Neural cell (in vitro differentiated cells): ENCODE data around the gene CBR3. TPM values are rescaled to one million over a fixed set of nuclear protein-coding genes. Genes with fewer than 3 reads are reported as not detected.

Experiments used
- H2AFZ ChIP-seq: fragments of 200-600, 300-800 bp; sonication (generic), shearing (Covaris generic); 2 replicates; pipeline ENCODE4 v1.6.0; 2014; ENCODE audit warnings: low read depth, mild to moderate bottlenecking, antibody characterized with exemption, low read length, moderate library complexity
- H3F3A ChIP-seq: fragments of 200-600 bp; shearing (Covaris generic); 2 replicates; pipeline ENCODE4 v1.6.1; 2016; ENCODE audit warnings: mild to moderate bottlenecking, moderate library complexity, mixed read lengths, antibody characterized with exemption, low read length; ENCODE audit not compliant: insufficient read depth, poor library complexity, severe bottlenecking
- H3K27ac ChIP-seq: fragments of 200-600, 300-800 bp; sonication (generic), shearing (Covaris generic); 2 replicates; pipeline ENCODE4 v1.5.1; 2014; ENCODE audit warnings: mild to moderate bottlenecking, low read length, moderate library complexity
- H3K27me3 ChIP-seq: fragments of 300-800, 200-600 bp; sonication (generic), shearing (Covaris generic); 2 replicates; pipeline ENCODE4 v1.6.0; 2014; ENCODE audit warnings: mild to moderate bottlenecking, low read depth, low read length, moderate library complexity; ENCODE audit not compliant: insufficient read depth
- H3K36me3 ChIP-seq: fragments of 300-800, 200-600 bp; sonication (generic), shearing (Covaris generic); 2 replicates; pipeline ENCODE4 v1.5.1; 2014; ENCODE audit warnings: mild to moderate bottlenecking, antibody characterized with exemption, low read length, moderate library complexity; ENCODE audit not compliant: insufficient read depth
- H3K4me2 ChIP-seq: fragments of 300-800, 200-600 bp; sonication (generic), shearing (Covaris generic); 2 replicates; pipeline ENCODE4 v1.6.0; 2014; ENCODE audit warnings: mild to moderate bottlenecking, low read length
- H3K4me3 ChIP-seq: fragments of 300-800, 200-600 bp; sonication (generic), shearing (Covaris generic); 2 replicates; pipeline ENCODE4 v1.5.1; 2014; ENCODE audit warnings: mild to moderate bottlenecking, low read length, moderate library complexity
- H3K79me2 ChIP-seq: fragments of 200-600 bp; shearing (Covaris generic); replicated peaks from 2 replicates; pipeline ENCODE4 v1.6.0; 2014; ENCODE audit warnings: mild to moderate bottlenecking, low read length, moderate library complexity; ENCODE audit not compliant: insufficient read depth
- H3K9ac ChIP-seq: fragments of 300-800, 200-600 bp; sonication (generic), shearing (Covaris generic); 2 replicates; pipeline ENCODE4 v1.6.1; 2016; ENCODE audit warnings: mild to moderate bottlenecking, low read length, mixed read lengths
- H3K9me2 ChIP-seq: fragments of 200-600 bp; shearing (Covaris generic); 2 replicates; pipeline ENCODE4 v1.6.1; 2016; ENCODE audit warnings: mild to moderate bottlenecking, low read length, mixed read lengths; ENCODE audit not compliant: insufficient read depth
- H3K9me3 ChIP-seq: fragments of 200-600, 300-800 bp; sonication (generic), shearing (Covaris generic); 2 replicates; pipeline ENCODE4 v1.6.1; 2016; ENCODE audit warnings: mild to moderate bottlenecking, mixed run types, low read length, moderate library complexity, mixed read lengths
- H4K20me1 ChIP-seq: fragments of 200-600 bp; shearing (Covaris generic); 2 replicates; pipeline ENCODE4 v1.6.1; 2016; ENCODE audit warnings: mild to moderate bottlenecking, mixed run types; ENCODE audit not compliant: insufficient read depth
- CTCF ChIP-seq: fragments of 450-650 bp; IDR thresholded peaks from 2 replicates; pipeline ENCODE4 v1.5.1; 2014; ENCODE audit warnings: antibody characterized with exemption, mild to moderate bottlenecking, moderate library complexity; ENCODE audit not compliant: poor library complexity, severe bottlenecking
- EP300 ChIP-seq: fragments of 450-650 bp; conservative IDR thresholded peaks from 2 replicates; pipeline ENCODE4 v1.6.1; 2014; ENCODE audit warnings: antibody characterized with exemption, mild to moderate bottlenecking, moderate library complexity; ENCODE audit not compliant: poor library complexity, severe bottlenecking
- EZH2 ChIP-seq: fragments of 200-600, 300-800 bp; shearing (Covaris generic), sonication (generic); IDR thresholded peaks from 2 replicates; pipeline ENCODE4 v1.6.1; 2014; ENCODE audit warnings: antibody characterized with exemption, low read length, borderline replicate concordance, mild to moderate bottlenecking; ENCODE audit not compliant: insufficient read depth, poor library complexity, severe bottlenecking
- MXI1 ChIP-seq: fragments of 450-650 bp; conservative IDR thresholded peaks from 2 replicates; pipeline ENCODE4 v1.6.1; 2014; ENCODE audit warnings: antibody characterized with exemption, mild to moderate bottlenecking; ENCODE audit not compliant: poor library complexity, severe bottlenecking
- POLR2AphosphoS5 ChIP-seq: IDR thresholded peaks from 2 replicates; pipeline ENCODE4 v1.6.1; 2012
- RAD21 ChIP-seq: fragments of 450-650 bp; conservative IDR thresholded peaks from 2 replicates; pipeline ENCODE4 v1.6.1; 2014; ENCODE audit warnings: antibody characterized with exemption, mild to moderate bottlenecking, moderate library complexity
- SMC3 ChIP-seq: fragments of 450-650 bp; conservative IDR thresholded peaks from 2 replicates; pipeline ENCODE4 v1.6.1; 2014; ENCODE audit warnings: antibody characterized with exemption, mild to moderate bottlenecking, moderate library complexity; ENCODE audit not compliant: poor library complexity
- TAF1 ChIP-seq: IDR thresholded peaks from 2 replicates; pipeline ENCODE4 v1.6.1; 2012; ENCODE audit warnings: low read depth
- polyA plus RNA-seq: library from polyadenylated mRNA; depleted of rRNA; stranded (reverse); fragments of >200 nt; gene quantifications from 2 replicates; pipeline ENCODE4 v1.2.3, GENCODE V29; 2014
- TF ChIP-seq, protein P1 (sequence below): IDR thresholded peaks from 2 replicates; pipeline ENCODE4 v1.6.1; 2012; ENCODE audit warnings: borderline replicate concordance

CBR3 gene
- polyA plus RNA-seq, 1 donor from 2014 or later = not detected

DNA sequence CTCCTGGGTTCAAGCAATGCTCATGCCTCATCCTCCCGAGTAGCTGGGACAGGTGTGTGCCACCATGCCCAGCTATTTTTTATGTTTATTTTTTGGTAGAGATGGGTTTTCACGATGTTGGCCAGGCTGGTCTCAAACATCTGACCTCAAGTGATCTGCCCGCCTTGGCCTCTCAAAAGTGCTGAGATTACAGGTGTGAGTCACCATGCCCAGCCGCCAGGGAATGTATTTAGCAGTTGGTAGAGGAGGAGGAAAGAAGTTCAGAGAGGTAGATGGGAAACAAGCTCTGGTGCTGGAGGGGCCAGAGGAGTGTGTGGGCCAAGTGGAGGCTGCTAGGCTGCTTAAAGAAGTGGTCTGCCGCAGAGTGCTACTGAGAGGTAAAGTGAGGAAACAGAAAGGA is 27.8 kb downstream of the CBR3 start:
- no peak for TF ChIP-seq CTCF
- no peak for TF ChIP-seq EP300
- no peak for TF ChIP-seq TAF1
- TF ChIP-seq SMC3 = no peak
- no peak for TF ChIP-seq RAD21
- TF ChIP-seq, protein P1, sequence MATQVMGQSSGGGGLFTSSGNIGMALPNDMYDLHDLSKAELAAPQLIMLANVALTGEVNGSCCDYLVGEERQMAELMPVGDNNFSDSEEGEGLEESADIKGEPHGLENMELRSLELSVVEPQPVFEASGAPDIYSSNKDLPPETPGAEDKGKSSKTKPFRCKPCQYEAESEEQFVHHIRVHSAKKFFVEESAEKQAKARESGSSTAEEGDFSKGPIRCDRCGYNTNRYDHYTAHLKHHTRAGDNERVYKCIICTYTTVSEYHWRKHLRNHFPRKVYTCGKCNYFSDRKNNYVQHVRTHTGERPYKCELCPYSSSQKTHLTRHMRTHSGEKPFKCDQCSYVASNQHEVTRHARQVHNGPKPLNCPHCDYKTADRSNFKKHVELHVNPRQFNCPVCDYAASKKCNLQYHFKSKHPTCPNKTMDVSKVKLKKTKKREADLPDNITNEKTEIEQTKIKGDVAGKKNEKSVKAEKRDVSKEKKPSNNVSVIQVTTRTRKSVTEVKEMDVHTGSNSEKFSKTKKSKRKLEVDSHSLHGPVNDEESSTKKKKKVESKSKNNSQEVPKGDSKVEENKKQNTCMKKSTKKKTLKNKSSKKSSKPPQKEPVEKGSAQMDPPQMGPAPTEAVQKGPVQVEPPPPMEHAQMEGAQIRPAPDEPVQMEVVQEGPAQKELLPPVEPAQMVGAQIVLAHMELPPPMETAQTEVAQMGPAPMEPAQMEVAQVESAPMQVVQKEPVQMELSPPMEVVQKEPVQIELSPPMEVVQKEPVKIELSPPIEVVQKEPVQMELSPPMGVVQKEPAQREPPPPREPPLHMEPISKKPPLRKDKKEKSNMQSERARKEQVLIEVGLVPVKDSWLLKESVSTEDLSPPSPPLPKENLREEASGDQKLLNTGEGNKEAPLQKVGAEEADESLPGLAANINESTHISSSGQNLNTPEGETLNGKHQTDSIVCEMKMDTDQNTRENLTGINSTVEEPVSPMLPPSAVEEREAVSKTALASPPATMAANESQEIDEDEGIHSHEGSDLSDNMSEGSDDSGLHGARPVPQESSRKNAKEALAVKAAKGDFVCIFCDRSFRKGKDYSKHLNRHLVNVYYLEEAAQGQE = no peak
- no peak for TF ChIP-seq EZH2
- no peak for TF ChIP-seq MXI1
- TF ChIP-seq POLR2AphosphoS5 = no peak

DNA sequence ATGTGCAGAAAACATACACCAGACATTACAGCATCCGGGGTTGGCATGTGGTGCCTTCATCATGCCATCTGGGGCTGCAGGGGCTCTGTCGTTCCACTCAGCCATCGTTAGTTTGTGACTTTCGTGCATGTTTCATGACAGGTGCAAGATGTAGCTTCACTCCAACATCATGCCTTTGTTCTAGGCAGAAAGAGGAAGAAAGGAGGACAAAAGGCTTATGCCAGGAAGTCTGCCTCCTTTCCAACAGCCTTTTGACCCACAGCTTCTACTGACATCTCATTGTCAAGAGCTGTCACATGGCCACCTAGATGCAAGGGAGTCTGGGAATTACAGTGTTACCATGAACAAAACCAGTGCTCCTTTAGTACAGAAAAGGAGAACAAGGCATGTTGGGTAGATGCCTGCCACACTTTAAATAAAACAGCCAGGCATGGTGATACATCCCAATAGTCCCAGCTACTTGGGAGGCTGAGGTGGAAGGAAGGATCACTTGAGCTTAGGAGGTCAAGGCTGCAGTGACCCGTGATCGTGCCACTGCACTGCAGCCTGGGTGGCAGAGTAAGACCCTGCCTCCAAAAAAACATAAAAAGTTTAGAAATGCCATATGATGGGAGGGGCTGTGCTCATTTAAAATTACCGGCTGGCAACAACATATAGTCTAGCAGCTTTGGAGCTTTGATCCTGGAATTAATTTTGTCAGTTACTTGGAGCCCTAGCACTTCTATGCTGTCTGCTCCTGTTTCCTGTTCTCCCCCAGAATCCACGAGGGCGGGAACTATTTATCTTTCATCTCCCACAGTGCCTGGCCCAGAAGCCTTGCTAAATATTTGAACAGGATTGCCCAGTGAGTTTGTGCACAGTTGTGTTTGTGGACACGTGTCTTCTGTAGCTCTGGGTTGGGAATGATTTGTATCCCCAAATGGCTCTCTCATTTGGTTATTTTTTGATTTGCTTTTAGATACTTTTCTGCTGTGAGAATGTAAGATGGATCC is 29.2 kb downstream of the CBR3 start:
- Histone ChIP-seq H3K4me3 (no peak overlapping the region), H3K36me3 (no peaks in the 10 kb centered on the region), H3K9me3 (no peaks in the 10 kb centered on the region), H2AFZ (no peak overlapping the region), H3K9ac (no peak overlapping the region), H3F3A (no peaks in the 10 kb centered on the region), H4K20me1 (no peaks in the 10 kb centered on the region), H3K4me2 (no peak overlapping the region), H3K27me3 (no peaks in the 10 kb centered on the region), H3K9me2 (no peaks in the 10 kb centered on the region), H3K27ac (no peak overlapping the region), H3K79me2 (peaks cover 17% of the 10 kb centered on the region)
- no peak for TF ChIP-seq EZH2
- no peak for TF ChIP-seq TAF1
- no peak for TF ChIP-seq SMC3
- TF ChIP-seq POLR2AphosphoS5 = no peak
- no peak for TF ChIP-seq MXI1
- no peak for TF ChIP-seq CTCF
- TF ChIP-seq EP300 = no peak
- TF ChIP-seq, protein P1 = no peak
- no peak for TF ChIP-seq RAD21

More for the DNA sequence above, 27.8 kb downstream of the CBR3 start:
- Histone ChIP-seq H3K4me3 (no peak overlapping the region), H2AFZ (no peak overlapping the region), H3F3A (no peaks in the 10 kb centered on the region), H3K9ac (no peak overlapping the region), H3K9me3 (no peaks in the 10 kb centered on the region), H3K4me2 (no peak overlapping the region), H4K20me1 (no peaks in the 10 kb centered on the region), H3K27me3 (no peaks in the 10 kb centered on the region), H3K36me3 (no peaks in the 10 kb centered on the region), H3K27ac (no peak overlapping the region), H3K9me2 (no peaks in the 10 kb centered on the region), H3K79me2 (peaks cover 24% of the 10 kb centered on the region)
